ENCODE results near the gene TNP2.
A peak's percentile ranks its signal among the peaks of the same experiment; 100 is the strongest.

- TF ChIP-seq ATF1 (CRISPR knock-in tag; IDR thresholded peaks at IDR 0.05) (no peak), ATF1 (tag; IDR thresholded peaks at IDR 0.05) (peak; percentile 91), KLF16 (IDR thresholded peaks at IDR 0.05) (peak; percentile 50), SMARCC2 (IDR thresholded peaks at IDR 0.05; ENCODE audit: low read depth) (no peak; the same call in 1 of the 2 replicates), NR1H2 (CRISPR knock-in tag; IDR thresholded peaks at IDR 0.05) (no peak)
These were observed 36.0 kb downstream of the TNP2 start for GRCh38 chr16:11232852-11233726.

All from K562 (cell line).